MM.1S (cell line): ENCODE measurements around the gene LGR4.

ENCODE experiments used
- EZH2 ChIP-seq: fragments of 300-600 bp; sonication (generic); optimal IDR thresholded peaks from 2 replicates; pipeline ENCODE3; 2017; ENCODE audit warnings: low read depth, mild to moderate bottlenecking, antibody characterized with exemption, low read length, mixed read lengths
- EZH2phosphoT487 ChIP-seq: fragments of 300-600 bp; sonication (generic); IDR thresholded peaks from 2 replicates; pipeline ENCODE4 v1.6.1; 2018; ENCODE audit warnings: antibody characterized with exemption, low read length
- TF ChIP-seq, protein P1 (sequence below): fragments of 300-600 bp; sonication (generic); IDR thresholded peaks from 2 replicates; pipeline ENCODE4 v1.5.1; 2016; ENCODE audit warnings: antibody characterized with exemption, low read length, mixed read lengths

DNA sequence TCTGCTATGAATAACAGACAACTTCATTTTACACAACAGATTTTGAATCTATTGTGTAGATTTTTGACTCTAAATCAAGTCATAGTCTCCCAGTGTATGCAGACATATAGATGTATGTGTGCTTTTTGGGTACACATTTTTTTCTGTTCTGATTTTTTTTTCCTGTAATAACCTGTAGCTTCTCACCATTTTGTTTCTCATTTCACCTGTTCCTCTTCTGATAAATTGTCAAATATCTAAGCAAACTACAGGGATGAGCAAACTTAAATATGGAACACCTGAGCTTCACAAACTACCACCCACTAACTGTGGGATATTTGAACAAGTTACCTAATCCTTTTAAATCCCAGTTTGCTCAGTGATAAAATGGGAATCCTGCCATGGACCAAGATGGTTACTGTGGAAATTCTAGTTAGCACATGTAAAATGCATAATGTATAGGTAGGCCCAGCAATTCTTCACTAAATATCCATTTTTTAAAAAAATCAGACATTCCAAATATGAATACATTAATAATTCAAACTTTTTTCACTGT, 15.7 kb downstream of the LGR4 start:
- TF ChIP-seq, protein P1, sequence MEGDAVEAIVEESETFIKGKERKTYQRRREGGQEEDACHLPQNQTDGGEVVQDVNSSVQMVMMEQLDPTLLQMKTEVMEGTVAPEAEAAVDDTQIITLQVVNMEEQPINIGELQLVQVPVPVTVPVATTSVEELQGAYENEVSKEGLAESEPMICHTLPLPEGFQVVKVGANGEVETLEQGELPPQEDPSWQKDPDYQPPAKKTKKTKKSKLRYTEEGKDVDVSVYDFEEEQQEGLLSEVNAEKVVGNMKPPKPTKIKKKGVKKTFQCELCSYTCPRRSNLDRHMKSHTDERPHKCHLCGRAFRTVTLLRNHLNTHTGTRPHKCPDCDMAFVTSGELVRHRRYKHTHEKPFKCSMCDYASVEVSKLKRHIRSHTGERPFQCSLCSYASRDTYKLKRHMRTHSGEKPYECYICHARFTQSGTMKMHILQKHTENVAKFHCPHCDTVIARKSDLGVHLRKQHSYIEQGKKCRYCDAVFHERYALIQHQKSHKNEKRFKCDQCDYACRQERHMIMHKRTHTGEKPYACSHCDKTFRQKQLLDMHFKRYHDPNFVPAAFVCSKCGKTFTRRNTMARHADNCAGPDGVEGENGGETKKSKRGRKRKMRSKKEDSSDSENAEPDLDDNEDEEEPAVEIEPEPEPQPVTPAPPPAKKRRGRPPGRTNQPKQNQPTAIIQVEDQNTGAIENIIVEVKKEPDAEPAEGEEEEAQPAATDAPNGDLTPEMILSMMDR, result no peak
- no peak for TF ChIP-seq EZH2phosphoT487
- TF ChIP-seq EZH2, result no peak
